ENCODE measurements around the gene XIRP1.

XIRP1 gene

DNA sequence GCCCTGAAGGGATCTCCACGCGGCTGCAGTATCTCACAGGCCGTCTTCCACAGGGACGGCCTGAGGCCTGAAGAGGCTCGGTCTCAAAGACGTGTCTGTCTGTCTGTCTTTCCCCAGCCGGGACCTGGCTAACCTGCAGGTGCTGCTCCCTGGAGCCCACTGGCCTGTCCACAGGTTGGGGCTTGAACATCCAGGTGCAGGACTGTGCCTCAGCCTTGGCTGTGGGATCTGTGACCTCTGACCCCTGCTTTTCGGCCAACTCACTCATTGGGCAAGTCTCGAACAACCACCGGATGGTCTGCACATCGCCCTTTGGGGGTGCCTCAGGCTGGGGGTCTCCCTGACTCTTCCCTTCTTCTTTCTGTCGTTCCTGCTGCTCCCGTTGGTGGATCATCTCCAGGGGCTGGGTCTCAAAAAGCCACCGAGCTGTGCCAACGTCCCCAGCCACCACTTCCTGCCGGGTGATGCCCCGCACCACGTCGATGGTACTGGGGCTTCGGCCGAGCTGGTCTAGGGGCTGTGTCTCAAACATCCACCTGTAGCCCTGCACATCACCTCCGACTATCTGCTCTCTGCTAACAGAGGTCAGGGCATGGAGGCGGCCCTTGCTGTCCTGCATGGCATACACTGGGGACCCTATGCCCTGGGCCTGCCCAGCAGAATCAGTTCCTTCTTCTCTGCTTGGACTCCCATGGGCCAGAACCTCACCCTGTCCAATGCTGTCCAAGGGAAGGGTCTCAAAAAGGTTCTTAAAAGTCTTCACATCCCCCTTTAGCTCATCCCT, 4.8 kb downstream of the XIRP1 start:
- DNase-seq (ENCODE audit: low spot score): no peak
- in situ Hi-C loops (cut with MboI; ENCODE audit: low sequenced_read_pairs, unreplicated experiment): loop anchor here (5.0 to 10.0 kb wide), 2 partner anchors 93 to 100 kb away; no protein-coding TSS in a partner anchor
- TF ChIP-seq, protein P1, sequence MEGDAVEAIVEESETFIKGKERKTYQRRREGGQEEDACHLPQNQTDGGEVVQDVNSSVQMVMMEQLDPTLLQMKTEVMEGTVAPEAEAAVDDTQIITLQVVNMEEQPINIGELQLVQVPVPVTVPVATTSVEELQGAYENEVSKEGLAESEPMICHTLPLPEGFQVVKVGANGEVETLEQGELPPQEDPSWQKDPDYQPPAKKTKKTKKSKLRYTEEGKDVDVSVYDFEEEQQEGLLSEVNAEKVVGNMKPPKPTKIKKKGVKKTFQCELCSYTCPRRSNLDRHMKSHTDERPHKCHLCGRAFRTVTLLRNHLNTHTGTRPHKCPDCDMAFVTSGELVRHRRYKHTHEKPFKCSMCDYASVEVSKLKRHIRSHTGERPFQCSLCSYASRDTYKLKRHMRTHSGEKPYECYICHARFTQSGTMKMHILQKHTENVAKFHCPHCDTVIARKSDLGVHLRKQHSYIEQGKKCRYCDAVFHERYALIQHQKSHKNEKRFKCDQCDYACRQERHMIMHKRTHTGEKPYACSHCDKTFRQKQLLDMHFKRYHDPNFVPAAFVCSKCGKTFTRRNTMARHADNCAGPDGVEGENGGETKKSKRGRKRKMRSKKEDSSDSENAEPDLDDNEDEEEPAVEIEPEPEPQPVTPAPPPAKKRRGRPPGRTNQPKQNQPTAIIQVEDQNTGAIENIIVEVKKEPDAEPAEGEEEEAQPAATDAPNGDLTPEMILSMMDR (IDR thresholded peaks at IDR 0.05; ENCODE audit: borderline replicate concordance, control extremely low read depth, extremely low read depth, insufficient read depth, missing control alignments): no peak

DNA sequence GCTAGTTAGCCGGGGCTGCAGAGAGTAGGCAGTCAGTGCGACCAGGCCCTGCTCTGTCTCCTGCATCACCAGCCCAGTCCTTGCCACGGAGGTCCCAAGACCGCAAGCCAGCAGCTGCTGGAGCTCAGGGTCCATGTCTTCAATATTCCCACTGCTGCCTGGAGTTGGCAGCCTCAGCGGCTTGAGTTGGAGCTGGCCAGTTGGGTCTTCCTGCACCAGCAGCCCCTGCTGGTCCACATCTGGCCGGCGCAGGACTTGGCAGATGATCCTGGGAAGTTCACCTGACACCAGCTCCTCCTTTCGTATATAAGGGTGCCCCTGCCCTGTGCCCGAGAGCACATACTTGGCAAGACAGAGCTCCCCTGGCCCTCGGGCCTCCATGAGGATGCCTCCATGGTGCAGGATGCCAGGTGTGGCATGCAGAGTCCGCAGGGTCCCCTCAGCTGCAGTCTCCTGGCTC, 5.7 kb downstream of the XIRP1 start:
- no peak for DNase-seq (ENCODE audit: low spot score)
- in situ Hi-C loops (cut with MboI; ENCODE audit: low sequenced_read_pairs, unreplicated experiment): loop anchor here (5.0 to 10.0 kb wide), 2 partner anchors 92 to 101 kb away; no protein-coding TSS in a partner anchor
- TF ChIP-seq, protein P1 (IDR thresholded peaks at IDR 0.05; ENCODE audit: borderline replicate concordance, control extremely low read depth, extremely low read depth, insufficient read depth, missing control alignments): no peak

GRCh38 chr3:39185959-39186691, 6.3 kb downstream of the XIRP1 start:
- TF ChIP-seq, protein P1 (IDR thresholded peaks at IDR 0.05; ENCODE audit: borderline replicate concordance, control extremely low read depth, extremely low read depth, insufficient read depth, missing control alignments): no peak
- in situ Hi-C loops (cut with MboI; ENCODE audit: low sequenced_read_pairs, unreplicated experiment): loop anchor here (5.0 to 10.0 kb wide), 2 partner anchors 91 to 101 kb away; no protein-coding TSS in a partner anchor

GRCh38 chr3:39185326-39185958, 7.0 kb downstream of the XIRP1 start:
- DNase-seq (ENCODE audit: low spot score): no peak
- TF ChIP-seq, protein P1 (IDR thresholded peaks at IDR 0.05; ENCODE audit: borderline replicate concordance, control extremely low read depth, extremely low read depth, insufficient read depth, missing control alignments): no peak
- in situ Hi-C loops (cut with MboI; ENCODE audit: low sequenced_read_pairs, unreplicated experiment): loop anchor here (5.0 to 10.0 kb wide), 2 partner anchors 91 to 102 kb away; no protein-coding TSS in a partner anchor

More at GRCh38 chr3:39185959-39186691, 6.3 kb downstream of the XIRP1 start:
- no peak for DNase-seq (ENCODE audit: low spot score)

DNA sequence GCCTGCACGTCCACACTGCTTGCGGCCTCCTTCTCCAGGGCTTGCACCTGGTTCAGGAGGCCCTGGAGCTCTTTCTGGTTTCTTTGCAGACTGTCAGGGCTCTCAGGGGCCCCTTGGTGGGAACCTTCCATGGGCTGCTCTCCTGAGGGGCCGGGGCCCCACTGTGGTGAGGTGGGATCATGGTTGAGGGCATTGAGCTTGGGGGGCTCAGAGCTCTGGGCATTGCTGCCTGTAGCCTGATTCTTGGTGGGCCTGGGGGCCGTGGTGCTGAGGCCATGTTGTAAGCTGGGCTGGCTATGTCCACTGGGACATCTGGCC, 7.5 kb downstream of the XIRP1 start:
- in situ Hi-C loops (cut with MboI; ENCODE audit: low sequenced_read_pairs, unreplicated experiment): loop anchor here (5.0 to 10.0 kb wide), 2 partner anchors 90 to 102 kb away; no protein-coding TSS in a partner anchor
- TF ChIP-seq, protein P1 (IDR thresholded peaks at IDR 0.05; ENCODE audit: borderline replicate concordance, control extremely low read depth, extremely low read depth, insufficient read depth, missing control alignments): no peak
- no peak for DNase-seq (ENCODE audit: low spot score)
